ENCODE measurements around the gene LSR.

Gene LSR

GRCh38 chr19:35253316-35254286, 4.8 kb downstream of the LSR start:
- peak; percentile 99 for TF ChIP-seq ZIC2 (tag by site-specific recombination; IDR thresholded peaks at IDR 0.05)
- TF ChIP-seq ZNF10 (tag by site-specific recombination; IDR thresholded peaks at IDR 0.05), result no peak
- no peaks in the 10 kb centered on the region for H3K9me3 ChIP-seq (ENCODE audit: control insufficient read depth, insufficient read depth, low read depth, low read length)
- H3K36me3 ChIP-seq (ENCODE audit: control insufficient read depth in 2 of 2, insufficient read depth in 1 of 2, low read length in 2 of 2), result peaks cover 58 to 67% of the 10 kb centered on the region in 2 experiments
- CTCF ChIA-PET, result interaction anchor here (0.6 to 0.7 kb wide), 2 partner anchors 112 to 187 kb away, joined by 3 read pairs; no protein-coding TSS in a partner anchor
- H3K4me3 ChIP-seq (ENCODE audit: low read depth, low read length), result no peak overlapping the region
- H3K4me1 ChIP-seq (ENCODE audit: control insufficient read depth, insufficient read depth, low read length), result peaks cover 6% of the 10 kb centered on the region
- H3K27ac ChIP-seq (ENCODE audit: extremely low read depth, low read depth, low read length), result no peak overlapping the region
- POLR2A ChIA-PET, result interaction anchor here (5.9 kb wide), 1 partner anchor 10 kb away, joined by 35 read pairs; no protein-coding TSS in a partner anchor

GRCh38 chr19:35254341-35255297, 5.8 kb downstream of the LSR start:
- no peak for TF ChIP-seq MYNN (tag by site-specific recombination; IDR thresholded peaks at IDR 0.05; ENCODE audit: borderline replicate concordance)
- TF ChIP-seq ZNF701 (tag by site-specific recombination; IDR thresholded peaks at IDR 0.05), result no peak
- no peak for TF ChIP-seq ZNF175 (tag by site-specific recombination; IDR thresholded peaks at IDR 0.05)
- TF ChIP-seq ZNF292 (tag by site-specific recombination; IDR thresholded peaks at IDR 0.05; ENCODE audit: borderline replicate concordance, low read depth), result no peak
- TF ChIP-seq ZNF555 (tag by site-specific recombination; conservative IDR thresholded peaks at IDR 0.05), result no peak
- H3K9me3 ChIP-seq (ENCODE audit: control insufficient read depth, insufficient read depth, low read depth, low read length), result no peaks in the 10 kb centered on the region

GRCh38 chr19:35256566-35256965, 7.8 kb downstream of the LSR start:
- CTCF ChIA-PET, result interaction anchor here (1.2 to 1.6 kb wide), 6 partner anchors 8 to 212 kb away, joined by 3 to 8 read pairs (median 4); no protein-coding TSS in a partner anchor
- no peaks in the 10 kb centered on the region; the same call in 1 of the 2 replicates for H3K4me1 ChIP-seq (ENCODE audit: control insufficient read depth, insufficient read depth, low read length)
- no peak overlapping the region for H3K4me3 ChIP-seq (ENCODE audit: low read depth, low read length)
- POLR2A ChIA-PET, result interaction anchor here (2.7 to 5.9 kb wide), 2 partner anchors 7 to 11 kb away, joined by 10 to 35 read pairs; no protein-coding TSS in a partner anchor
- peaks cover 62 to 74% of the 10 kb centered on the region in 2 experiments for H3K36me3 ChIP-seq (ENCODE audit: control insufficient read depth in 2 of 2, insufficient read depth in 1 of 2, low read length in 2 of 2)
- no peaks in the 10 kb centered on the region for H3K9me3 ChIP-seq (ENCODE audit: control insufficient read depth, insufficient read depth, low read depth, low read length)
- TF ChIP-seq ZNF510 (tag by site-specific recombination; IDR thresholded peaks at IDR 0.05; ENCODE audit: insufficient replicate concordance), result no peak
- TF ChIP-seq ZNF16 (tag by site-specific recombination; IDR thresholded peaks at IDR 0.05; ENCODE audit: low read depth), result no peak
- TF ChIP-seq ZNF366 (tag by site-specific recombination; conservative IDR thresholded peaks at IDR 0.05), result 0 out of 2 replicates have a peak, but pooled peaks have one; percentile 26
- peak; percentile 92 for TF ChIP-seq ZNF24 (tag by site-specific recombination; IDR thresholded peaks at IDR 0.05)
- TF ChIP-seq KLF10 (tag by site-specific recombination; IDR thresholded peaks at IDR 0.05), result no peak
- TF ChIP-seq ZNF658 (tag by site-specific recombination; IDR thresholded peaks at IDR 0.05), result no peak
- no peak for TF ChIP-seq ZNF514 (tag by site-specific recombination; IDR thresholded peaks at IDR 0.05)
- no peak for TF ChIP-seq ZNF501 (tag by site-specific recombination; IDR thresholded peaks at IDR 0.05)
- no peak for TF ChIP-seq ZNF473 (tag by site-specific recombination; IDR thresholded peaks at IDR 0.05)
- TF ChIP-seq ZNF645 (tag by site-specific recombination; IDR thresholded peaks at IDR 0.05), result no peak
- peak; percentile 13 for TF ChIP-seq ZBTB26 (tag by site-specific recombination; optimal IDR thresholded peaks at IDR 0.05)
- TF ChIP-seq ZIC2 (tag by site-specific recombination; IDR thresholded peaks at IDR 0.05), result no peak
- no peak for TF ChIP-seq ZNF530 (tag by site-specific recombination; IDR thresholded peaks at IDR 0.05; ENCODE audit: low read depth)
- peak; percentile 60; the same call in 1 of the 2 replicates for TF ChIP-seq ZNF121 (tag by site-specific recombination; IDR thresholded peaks at IDR 0.05)
- TF ChIP-seq CTCF (tag by site-specific recombination; IDR thresholded peaks at IDR 0.05), result no peak
- H3K27ac ChIP-seq (ENCODE audit: extremely low read depth, low read depth, low read length), result no peak overlapping the region

More at GRCh38 chr19:35254341-35255297, 5.8 kb downstream of the LSR start:
- peak overlapping the region; percentile 37; the same call in 1 of the 2 replicates for H3K27ac ChIP-seq (ENCODE audit: extremely low read depth, low read depth, low read length)
- no peak overlapping the region for H3K4me3 ChIP-seq (ENCODE audit: low read depth, low read length)
- ChIA-PET POLR2A (interaction anchor here (0.6 to 5.9 kb wide), 2 partner anchors 9 to 26 kb away, joined by 4 to 35 read pairs; no protein-coding TSS in a partner anchor), CTCF (interaction anchor here (0.6 to 1.3 kb wide), 4 partner anchors 14 to 272 kb away, joined by 3 to 7 read pairs (median 4); no protein-coding TSS in a partner anchor)
- H3K4me1 ChIP-seq (ENCODE audit: control insufficient read depth, insufficient read depth, low read length), result peaks cover 5% of the 10 kb centered on the region
- peaks cover 65 to 74% of the 10 kb centered on the region in 2 experiments for H3K36me3 ChIP-seq (ENCODE audit: control insufficient read depth in 2 of 2, insufficient read depth in 1 of 2, low read length in 2 of 2)
